GM12892 (cell line): ENCODE measurements around the gene DBR1.
"Not testable (repeated sequence)": the region's sequence is repeated elsewhere in the genome, so short reads cannot be mapped to it uniquely, and the experiment has no call there.

Source experiments
- DNase-seq: peaks from one replicate; pipeline ENCODE4 v3.0.0; 2011; ENCODE audit not compliant: insufficient read length
- FAIRE-seq: peaks from 2 replicates; lab custom pipeline; 2011; peaks lifted over from hg19 to GRCh38; lab: Jason Lieb, UNC
- POLR2A ChIP-seq: IDR thresholded peaks from 2 replicates; pipeline ENCODE4 v1.6.1; 2011; ENCODE audit warnings: low read depth, low read length, control low read depth
- POLR2AphosphoS5 ChIP-seq: IDR thresholded peaks from 2 replicates; pipeline ENCODE4 v1.6.1; 2011; ENCODE audit warnings: low read depth, low read length, control low read depth
- TAF1 ChIP-seq: IDR thresholded peaks from 2 replicates; pipeline ENCODE4 v1.6.1; 2011; ENCODE audit warnings: low read depth, mild to moderate bottlenecking, control low read depth, low read length, borderline replicate concordance

The DBR1 gene

DNA sequence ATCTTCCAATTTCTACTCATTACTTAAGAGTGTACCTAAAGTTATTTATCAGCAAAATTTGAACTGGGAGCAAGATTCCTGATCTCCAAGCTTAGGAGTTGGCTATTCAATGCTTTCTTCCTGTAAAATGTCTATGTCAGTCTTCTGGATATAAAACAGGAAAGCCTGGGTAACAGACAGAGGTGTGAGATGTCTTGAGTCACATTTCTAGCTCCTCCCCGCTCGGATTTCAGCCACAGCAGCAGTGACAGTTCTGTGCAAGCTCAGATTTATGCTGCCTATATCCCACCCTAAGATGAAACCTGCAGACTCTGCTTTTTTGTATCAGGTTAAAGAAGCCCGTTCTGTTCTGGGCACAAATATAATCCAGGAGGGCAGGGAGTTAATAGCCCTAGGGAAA is 10.3 kb upstream of the DBR1 start:
- no peak for DNase-seq
- FAIRE-seq = no peak
- no peak for TF ChIP-seq POLR2A
- TF ChIP-seq POLR2AphosphoS5 = no peak
- no peak for TF ChIP-seq TAF1

DNA sequence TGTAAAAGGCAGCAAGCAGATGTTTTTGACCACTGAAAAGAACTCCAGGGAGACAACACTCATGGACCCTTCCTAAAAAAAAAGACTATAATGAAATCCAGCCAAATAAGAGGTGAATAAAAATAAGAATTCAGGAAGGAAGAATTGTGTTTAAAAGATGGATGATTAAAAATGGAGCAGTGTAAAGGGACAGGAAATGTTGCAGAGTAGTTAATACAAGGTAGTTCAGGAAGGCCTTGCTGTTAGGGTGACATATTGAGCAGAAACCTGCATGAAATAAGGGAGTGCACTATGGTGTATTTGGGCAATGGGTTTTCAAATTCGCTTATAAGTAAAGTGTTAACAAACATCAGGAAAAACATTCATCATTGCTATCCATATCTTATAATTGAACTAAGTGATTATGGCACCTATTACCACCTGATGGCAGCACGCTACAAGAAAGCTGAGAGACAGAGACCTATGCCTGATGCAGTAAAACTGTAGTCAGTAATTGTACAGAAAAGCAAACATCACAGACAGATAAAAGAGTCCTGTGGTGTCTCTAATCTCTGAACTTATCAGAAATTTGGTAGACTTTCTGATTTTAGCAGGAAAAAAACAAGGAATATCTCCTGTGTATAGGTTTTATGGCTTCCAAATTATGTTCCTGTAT is 5.8 kb upstream of the DBR1 start:
- no peak for TF ChIP-seq POLR2AphosphoS5
- no peak for TF ChIP-seq POLR2A
- no peak for TF ChIP-seq TAF1
- FAIRE-seq = peak; percentile 95
- no peak for DNase-seq

DNA sequence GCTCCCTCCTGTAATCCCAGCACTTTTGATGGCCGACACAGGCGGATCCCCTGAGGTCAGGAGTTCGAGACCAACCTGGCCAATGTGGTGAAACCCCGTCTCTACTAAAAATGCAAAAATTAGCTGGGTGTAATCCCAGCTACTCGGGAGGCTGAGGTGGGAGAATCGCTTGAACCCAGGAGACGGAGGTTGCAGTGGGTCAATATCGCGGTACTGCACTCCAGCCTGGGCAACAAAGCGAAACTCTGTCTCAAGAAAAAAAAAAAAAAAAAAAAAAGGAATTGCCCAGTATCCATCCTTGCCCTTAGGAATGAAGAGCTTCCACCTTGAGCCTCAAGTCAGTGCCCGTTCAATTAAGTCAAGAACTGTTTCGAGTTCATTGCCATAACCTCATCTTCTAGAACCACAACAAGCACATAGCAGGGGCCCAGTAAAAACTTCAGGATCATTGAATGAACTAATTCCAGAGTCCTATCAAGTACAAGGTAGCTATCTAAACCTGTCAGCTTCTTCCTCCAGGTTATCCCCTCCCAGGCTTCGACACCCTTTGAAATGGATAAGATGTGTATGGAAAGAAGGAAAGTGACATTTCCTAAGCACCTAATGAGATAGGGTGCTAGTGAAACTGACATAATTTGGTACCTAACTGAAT is 826 bp downstream of the DBR1 start:
- TF ChIP-seq POLR2AphosphoS5 = no peak
- no peak for FAIRE-seq

DNA sequence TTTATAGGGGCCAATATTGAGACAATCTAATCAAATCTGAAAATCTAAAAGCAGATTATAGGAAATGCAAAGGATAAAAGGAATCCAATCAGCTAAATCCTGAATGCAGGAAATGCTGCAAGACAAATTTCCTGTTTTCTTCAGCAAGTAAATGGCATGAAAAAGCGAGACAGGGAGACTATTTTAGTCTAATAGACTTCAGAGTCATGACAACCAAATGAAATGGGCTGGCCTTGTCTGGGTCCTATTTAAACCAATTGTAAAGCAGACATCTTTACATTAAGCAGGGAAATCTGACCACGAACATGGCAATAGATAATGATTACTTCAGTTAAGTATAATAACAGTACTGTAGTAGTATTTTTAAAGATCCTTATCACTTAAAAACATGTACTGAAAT is 2.1 kb downstream of the DBR1 start:
- no peak for FAIRE-seq
- TF ChIP-seq TAF1 (no peak), POLR2AphosphoS5 (no peak), POLR2A (no peak)
- DNase-seq = no peak

More for the DNA sequence above, 826 bp downstream of the DBR1 start:
- DNase-seq = no peak

DNA sequence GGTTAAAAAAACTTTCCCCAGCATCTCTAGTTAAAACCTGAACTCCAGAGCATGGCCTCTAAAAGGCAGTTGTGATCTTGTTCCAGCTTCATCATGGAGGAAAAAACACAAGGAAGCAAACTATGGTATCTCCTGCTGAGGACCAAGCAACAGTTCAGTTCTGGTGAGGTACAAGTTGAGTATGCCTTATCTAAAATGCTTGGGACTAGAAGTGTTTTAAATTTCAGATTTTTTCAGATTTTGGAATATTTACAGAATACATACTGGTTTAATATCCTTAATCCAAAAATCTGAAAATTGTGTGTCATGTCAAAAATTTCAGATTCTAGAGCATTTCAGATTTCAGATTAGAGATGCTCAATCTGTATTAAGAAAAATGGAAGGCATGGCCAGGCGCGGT is 9.7 kb downstream of the DBR1 start:
- TF ChIP-seq POLR2AphosphoS5 (no peak), POLR2A (no peak), TAF1 (no peak)
- no peak for FAIRE-seq
- DNase-seq = no peak

DNA sequence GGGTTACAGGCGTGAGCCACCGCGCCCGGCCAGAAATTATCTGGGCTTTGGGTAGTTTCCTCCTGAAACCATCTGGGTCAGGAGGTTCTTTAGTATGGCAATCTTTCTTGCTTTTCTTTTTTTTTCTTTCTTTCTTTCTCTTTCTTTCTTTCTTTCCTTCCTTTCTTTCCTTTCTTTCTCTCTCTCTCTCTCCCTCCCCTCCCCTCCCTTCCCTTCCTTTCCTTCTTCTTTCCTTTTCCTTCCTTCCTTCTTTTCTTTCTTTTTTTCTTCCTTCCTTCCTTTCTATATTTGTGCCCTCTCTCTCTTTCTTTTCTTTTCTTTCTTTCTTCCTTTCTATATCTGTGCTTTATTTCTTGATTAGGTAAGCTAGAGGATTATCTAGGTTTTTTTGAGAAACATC is 17.0 kb downstream of the DBR1 start:
- no peak for FAIRE-seq
- no peak for DNase-seq
- TF ChIP-seq POLR2A (no peak), TAF1 (no peak), POLR2AphosphoS5 (no peak)

DNA sequence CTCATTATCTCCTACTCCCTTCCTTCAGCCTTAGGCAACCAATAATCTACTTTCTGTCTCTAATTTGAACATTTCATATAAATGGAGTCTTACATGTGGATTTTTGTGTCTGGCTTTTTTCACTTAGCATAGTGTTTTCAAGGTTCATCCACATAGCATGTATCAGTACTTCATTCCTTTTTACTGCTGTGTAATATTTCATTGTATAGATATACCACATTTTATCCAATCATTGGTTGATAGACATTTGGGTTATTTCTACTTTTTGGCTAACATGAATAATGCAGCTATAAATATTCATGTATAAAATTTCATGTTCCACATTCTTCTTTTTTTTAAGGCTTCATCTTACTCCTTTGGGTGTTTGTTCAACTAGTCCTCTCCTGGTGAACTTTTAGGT is 20.2 kb downstream of the DBR1 start:
- no peak for TF ChIP-seq POLR2AphosphoS5
- no peak for TF ChIP-seq TAF1
- no peak for TF ChIP-seq POLR2A
- FAIRE-seq (no peak), DNase-seq (no peak)

DNA sequence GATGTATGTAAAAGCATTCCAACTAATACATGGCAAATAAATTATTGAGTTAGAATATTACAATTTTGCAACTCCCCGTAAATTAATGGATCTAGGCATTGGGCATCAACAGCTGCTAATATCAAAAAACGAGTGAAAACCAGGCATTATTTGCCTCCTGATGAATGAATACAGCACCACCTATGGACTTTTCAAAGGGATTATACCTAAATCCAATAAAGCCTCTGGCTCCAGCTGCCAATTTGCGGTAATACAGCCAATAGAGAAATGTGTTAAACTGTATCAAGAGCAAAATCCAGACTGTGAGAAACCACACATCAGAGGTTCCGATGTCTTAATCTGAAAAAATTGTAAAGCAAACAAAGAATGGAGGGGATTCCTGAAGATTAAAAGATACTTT is 26.2 kb downstream of the DBR1 start:
- DNase-seq (no peak), FAIRE-seq (no peak)
- no peak for TF ChIP-seq POLR2A
- TF ChIP-seq TAF1 = no peak
- no peak for TF ChIP-seq POLR2AphosphoS5

DNA sequence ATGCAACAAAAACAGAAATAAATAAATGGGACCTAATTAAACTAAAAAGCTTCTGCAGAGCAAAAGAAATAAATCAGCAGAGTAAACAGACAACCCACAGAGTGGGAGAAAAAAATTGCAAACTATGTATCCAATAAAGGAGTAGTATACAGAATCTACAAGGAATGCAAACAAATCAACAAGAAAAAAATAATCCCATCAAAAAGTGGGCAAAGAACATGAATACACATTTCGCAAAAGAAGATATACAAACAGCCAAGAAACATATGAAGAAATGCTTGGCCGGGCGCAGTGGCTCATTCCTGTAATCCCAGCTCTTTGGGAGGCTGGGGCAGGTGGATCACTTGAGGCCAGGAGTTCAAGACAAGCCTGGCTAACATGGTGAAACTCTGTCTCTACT is 32.5 kb downstream of the DBR1 start:
- not testable (repeated sequence) for DNase-seq, FAIRE-seq

DNA sequence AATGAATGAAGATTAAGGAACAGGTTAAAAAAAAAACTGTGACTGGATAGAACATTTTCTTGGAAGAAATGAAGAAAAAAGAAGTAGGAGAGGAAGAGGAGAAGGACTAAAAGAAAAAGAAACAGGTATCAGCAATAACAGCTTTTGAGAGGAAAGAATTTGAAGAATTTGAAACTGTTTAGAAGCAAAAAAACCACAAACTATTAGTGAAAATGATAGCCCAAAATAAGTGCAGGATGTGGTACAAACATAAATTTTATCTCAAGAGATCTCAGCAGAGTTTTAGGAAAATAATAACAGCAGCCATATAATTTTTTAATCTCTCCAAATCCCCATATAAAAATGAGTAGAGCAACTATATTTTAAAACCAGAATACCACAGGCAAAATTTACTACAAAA is 33.8 kb downstream of the DBR1 start:
- FAIRE-seq = no peak

DNA sequence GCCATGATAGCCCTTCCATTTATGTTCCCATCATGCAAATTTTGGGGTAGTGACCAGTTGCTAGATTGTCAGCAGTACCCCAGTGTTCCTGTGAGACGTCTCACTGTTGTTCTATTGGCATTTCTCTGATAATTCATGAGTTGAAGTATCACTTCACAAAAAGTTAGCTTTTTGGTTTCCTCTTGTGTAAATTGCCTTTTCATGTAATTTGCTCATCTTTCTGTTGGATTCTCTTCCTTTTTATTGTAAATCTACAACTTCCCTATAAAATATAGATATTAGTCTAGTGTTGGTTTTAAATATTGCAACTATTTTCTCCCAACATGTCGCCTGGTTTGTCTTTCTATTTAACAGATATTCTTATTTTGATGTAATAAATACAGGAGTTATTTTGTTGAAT is 35.0 kb downstream of the DBR1 start:
- no peak for FAIRE-seq
- TF ChIP-seq TAF1 (no peak), POLR2A (no peak), POLR2AphosphoS5 (no peak)
- no peak for DNase-seq

More for the DNA sequence above, 33.8 kb downstream of the DBR1 start:
- TF ChIP-seq TAF1 (no peak), POLR2AphosphoS5 (no peak), POLR2A (no peak)
- no peak for DNase-seq

DNA sequence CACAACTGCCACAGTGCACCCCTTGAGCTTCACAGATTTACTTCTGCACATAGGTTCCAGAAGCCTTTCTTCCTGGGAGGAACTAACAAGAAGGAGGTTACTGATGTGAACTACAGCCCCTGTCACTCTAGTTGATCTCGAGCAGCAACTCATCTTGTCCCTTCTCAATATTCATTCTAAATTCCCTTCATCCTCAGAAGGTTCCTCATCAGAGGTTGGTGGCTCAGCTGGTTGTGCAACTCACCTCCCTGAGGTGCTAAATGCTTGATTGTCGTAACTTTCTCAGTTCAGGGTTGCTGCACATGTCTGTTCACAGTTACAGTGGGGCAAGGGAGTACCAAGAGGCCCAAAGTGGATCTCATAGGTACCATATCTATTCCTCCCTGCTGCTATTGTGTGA is 36.9 kb downstream of the DBR1 start:
- DNase-seq (no peak), FAIRE-seq (no peak)
- no peak for TF ChIP-seq TAF1
- TF ChIP-seq POLR2A = no peak
- no peak for TF ChIP-seq POLR2AphosphoS5

DNA sequence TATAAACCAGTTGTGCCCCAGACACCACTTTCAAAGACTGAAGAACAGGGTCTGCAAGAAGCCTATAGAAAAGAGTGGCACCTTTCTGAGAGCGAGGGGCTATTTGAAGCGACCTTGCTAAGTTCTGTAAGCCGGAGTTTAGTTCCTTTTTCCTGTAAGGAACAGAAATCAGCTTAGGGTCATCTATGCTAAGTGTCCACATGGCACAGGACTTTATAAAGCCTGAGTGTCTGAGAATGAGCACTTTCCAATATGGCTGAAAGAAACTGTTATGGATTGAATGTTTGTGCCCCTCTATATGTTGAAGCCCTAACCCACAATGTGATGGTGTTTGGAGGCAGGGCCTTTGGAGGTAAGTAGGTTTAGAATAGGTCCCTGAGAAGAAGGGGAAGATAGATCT is 38.5 kb downstream of the DBR1 start:
- no peak for DNase-seq
- FAIRE-seq = no peak
- no peak for TF ChIP-seq TAF1
- no peak for TF ChIP-seq POLR2AphosphoS5

DNA sequence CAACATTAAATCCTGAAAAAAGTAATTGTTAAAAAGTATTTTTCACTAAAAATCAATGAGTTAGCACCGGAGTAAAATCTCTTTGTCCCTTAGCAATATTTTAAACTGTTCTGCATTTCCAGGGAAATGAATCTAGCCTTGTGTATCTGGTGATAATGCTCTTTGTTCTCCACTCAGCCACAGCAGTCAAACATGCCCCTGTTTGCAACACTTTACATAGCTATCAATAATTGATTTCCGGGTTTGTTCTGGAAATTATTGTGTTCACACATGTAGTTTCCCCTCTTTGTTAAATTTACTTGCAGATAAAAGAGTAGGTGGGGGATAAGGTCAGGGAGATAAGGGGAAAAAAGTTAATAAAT is 38.9 kb downstream of the DBR1 start:
- DNase-seq (no peak), FAIRE-seq (no peak)
- TF ChIP-seq POLR2AphosphoS5 (no peak), TAF1 (no peak), POLR2A (no peak)
